ENCODE results near the gene TENM3.

Gene TENM3

DNA sequence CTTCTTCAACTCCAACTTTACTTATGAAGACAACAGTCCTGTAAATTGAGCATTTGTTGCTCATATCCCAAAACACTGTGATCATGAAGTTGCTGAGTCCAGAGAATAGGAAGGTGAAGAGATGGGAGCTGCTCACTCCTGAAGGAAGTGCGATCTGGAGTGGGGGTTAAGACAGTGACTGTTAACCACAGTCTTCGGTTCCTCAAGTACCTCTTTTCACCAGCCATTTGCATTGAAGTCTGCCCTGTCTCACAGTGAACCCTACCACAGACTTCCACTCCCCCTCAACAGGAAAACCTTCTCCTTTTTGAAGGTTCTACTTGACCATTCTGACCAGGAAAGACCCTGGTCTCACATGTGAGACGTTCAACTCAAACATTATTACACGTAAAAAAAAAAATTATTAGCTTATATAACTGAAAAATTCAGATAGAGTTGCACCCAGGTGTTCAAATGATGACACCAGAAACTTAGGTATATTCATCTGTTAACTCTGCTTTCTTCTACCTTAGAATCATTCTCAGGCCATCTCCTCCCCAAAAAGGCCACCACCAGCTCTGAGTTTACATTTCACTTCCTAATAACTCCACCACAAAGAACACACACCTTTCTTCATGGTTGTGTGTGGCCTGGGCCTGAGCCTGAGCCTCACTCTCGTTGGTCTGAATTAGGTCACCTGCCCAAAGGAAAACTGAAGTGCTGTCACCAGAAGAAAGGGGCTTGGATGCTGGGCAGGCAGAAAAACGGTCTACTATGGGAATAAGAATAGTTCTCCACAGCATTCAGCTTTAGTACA is 474.8 kb downstream of the TENM3 start:
- no peak overlapping the region for H3K4me2 ChIP-seq (ENCODE audit: low read length)
- no peaks in the 10 kb centered on the region for H3F3A ChIP-seq (ENCODE audit: control insufficient read depth, insufficient read depth)
- H3K9me2 ChIP-seq (replicated peaks; ENCODE audit: control insufficient read depth, low read length): no peaks in the 10 kb centered on the region
- H3K4me3 ChIP-seq (ENCODE audit: low read length): no peak overlapping the region
- H3K4me1 ChIP-seq (ENCODE audit: control insufficient read depth, low read length): no peaks in the 10 kb centered on the region
- no peaks in the 10 kb centered on the region for H3K36me3 ChIP-seq (ENCODE audit: control insufficient read depth, low read length)
- H3K27me3 ChIP-seq (ENCODE audit: control insufficient read depth, low read length): no peaks in the 10 kb centered on the region
- no peaks in the 10 kb centered on the region for H3K79me2 ChIP-seq (ENCODE audit: control insufficient read depth, low read length)
- H4K20me1 ChIP-seq (ENCODE audit: control insufficient read depth, insufficient read depth, low read depth, low read length): no peaks in the 10 kb centered on the region
- TF ChIP-seq, protein P1, sequence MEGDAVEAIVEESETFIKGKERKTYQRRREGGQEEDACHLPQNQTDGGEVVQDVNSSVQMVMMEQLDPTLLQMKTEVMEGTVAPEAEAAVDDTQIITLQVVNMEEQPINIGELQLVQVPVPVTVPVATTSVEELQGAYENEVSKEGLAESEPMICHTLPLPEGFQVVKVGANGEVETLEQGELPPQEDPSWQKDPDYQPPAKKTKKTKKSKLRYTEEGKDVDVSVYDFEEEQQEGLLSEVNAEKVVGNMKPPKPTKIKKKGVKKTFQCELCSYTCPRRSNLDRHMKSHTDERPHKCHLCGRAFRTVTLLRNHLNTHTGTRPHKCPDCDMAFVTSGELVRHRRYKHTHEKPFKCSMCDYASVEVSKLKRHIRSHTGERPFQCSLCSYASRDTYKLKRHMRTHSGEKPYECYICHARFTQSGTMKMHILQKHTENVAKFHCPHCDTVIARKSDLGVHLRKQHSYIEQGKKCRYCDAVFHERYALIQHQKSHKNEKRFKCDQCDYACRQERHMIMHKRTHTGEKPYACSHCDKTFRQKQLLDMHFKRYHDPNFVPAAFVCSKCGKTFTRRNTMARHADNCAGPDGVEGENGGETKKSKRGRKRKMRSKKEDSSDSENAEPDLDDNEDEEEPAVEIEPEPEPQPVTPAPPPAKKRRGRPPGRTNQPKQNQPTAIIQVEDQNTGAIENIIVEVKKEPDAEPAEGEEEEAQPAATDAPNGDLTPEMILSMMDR (IDR thresholded peaks at IDR 0.05; ENCODE audit: low read depth, low read length, poor library complexity, severe bottlenecking): no peak
- TF ChIP-seq EZH2phosphoT487 (IDR thresholded peaks at IDR 0.05; ENCODE audit: borderline replicate concordance, low read length): no peak
- H3K27ac ChIP-seq (ENCODE audit: low read depth, low read length): no peak overlapping the region
- no peaks in the 10 kb centered on the region for H3K9me3 ChIP-seq (ENCODE audit: control insufficient read depth, insufficient read depth, low read length)

DNA sequence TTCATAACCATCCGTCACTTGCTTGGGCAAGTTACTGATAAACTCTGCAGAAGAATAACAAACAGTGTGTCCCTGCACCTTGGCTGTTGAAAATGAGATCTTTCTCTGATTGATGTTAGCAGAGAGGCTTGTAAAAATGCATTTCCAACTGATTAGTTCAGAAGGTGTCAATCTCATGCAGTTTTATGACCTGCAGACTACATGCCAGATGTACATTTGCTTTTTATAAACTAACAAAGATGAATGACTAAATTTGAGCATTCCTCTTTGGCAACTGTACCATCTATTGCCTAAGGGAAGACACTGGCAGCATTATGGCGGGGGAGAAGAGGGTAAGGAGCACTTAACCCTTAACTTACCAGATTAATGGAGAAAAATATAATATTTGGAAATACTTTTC is 481.2 kb downstream of the TENM3 start:
- Histone ChIP-seq H4K20me1 (ENCODE audit: control insufficient read depth, insufficient read depth, low read depth, low read length) (no peaks in the 10 kb centered on the region), H3K9me3 (ENCODE audit: control insufficient read depth, insufficient read depth, low read length) (no peaks in the 10 kb centered on the region), H3K4me2 (ENCODE audit: low read length) (no peak overlapping the region), H3K9me2 (replicated peaks; ENCODE audit: control insufficient read depth, low read length) (no peaks in the 10 kb centered on the region), H3K4me3 (ENCODE audit: low read length) (no peak overlapping the region), H3K79me2 (ENCODE audit: control insufficient read depth, low read length) (no peaks in the 10 kb centered on the region), H3K27ac (ENCODE audit: low read depth, low read length) (no peak overlapping the region), H3K4me1 (ENCODE audit: control insufficient read depth, low read length) (no peaks in the 10 kb centered on the region), H3K27me3 (ENCODE audit: control insufficient read depth, low read length) (no peaks in the 10 kb centered on the region), H3F3A (ENCODE audit: control insufficient read depth, insufficient read depth) (no peaks in the 10 kb centered on the region), H3K36me3 (ENCODE audit: control insufficient read depth, low read length) (no peaks in the 10 kb centered on the region)
- TF ChIP-seq, protein P1 (IDR thresholded peaks at IDR 0.05; ENCODE audit: low read depth, low read length, poor library complexity, severe bottlenecking): no peak
- TF ChIP-seq EZH2phosphoT487 (IDR thresholded peaks at IDR 0.05; ENCODE audit: borderline replicate concordance, low read length): no peak

DNA sequence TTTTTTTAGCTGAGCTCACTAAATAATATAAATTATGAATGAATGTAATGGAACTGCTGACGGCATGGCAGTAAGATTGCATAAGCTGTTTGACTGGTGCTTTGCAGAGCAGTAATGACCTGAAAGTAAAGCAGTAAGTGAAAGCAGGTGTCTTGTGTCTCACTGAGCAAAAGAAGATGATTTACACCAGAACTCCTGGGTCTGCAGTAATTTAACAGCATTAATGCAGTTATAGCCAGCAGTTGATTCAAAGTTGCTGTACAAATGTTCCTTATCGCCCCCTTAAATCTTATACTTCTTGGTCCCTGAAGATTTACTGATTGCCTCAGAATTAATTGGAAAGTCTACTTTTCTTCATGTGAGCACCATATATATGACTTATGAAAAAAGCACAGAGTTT is 486.3 kb downstream of the TENM3 start:
- TF ChIP-seq, protein P1 (IDR thresholded peaks at IDR 0.05; ENCODE audit: low read depth, low read length, poor library complexity, severe bottlenecking): no peak
- TF ChIP-seq EZH2phosphoT487 (IDR thresholded peaks at IDR 0.05; ENCODE audit: borderline replicate concordance, low read length): no peak
- no peaks in the 10 kb centered on the region for H3K9me2 ChIP-seq (replicated peaks; ENCODE audit: control insufficient read depth, low read length)
- no peaks in the 10 kb centered on the region for H3K4me1 ChIP-seq (ENCODE audit: control insufficient read depth, low read length)

More for the DNA sequence above, 486.3 kb downstream of the TENM3 start:
- Histone ChIP-seq H3K79me2 (ENCODE audit: control insufficient read depth, low read length) (no peaks in the 10 kb centered on the region), H3K27me3 (ENCODE audit: control insufficient read depth, low read length) (no peaks in the 10 kb centered on the region), H3K9me3 (ENCODE audit: control insufficient read depth, insufficient read depth, low read length) (no peaks in the 10 kb centered on the region), H3K27ac (ENCODE audit: low read depth, low read length) (no peak overlapping the region), H3F3A (ENCODE audit: control insufficient read depth, insufficient read depth) (no peaks in the 10 kb centered on the region), H4K20me1 (ENCODE audit: control insufficient read depth, insufficient read depth, low read depth, low read length) (no peaks in the 10 kb centered on the region), H3K4me3 (ENCODE audit: low read length) (no peak overlapping the region), H3K36me3 (ENCODE audit: control insufficient read depth, low read length) (no peaks in the 10 kb centered on the region), H3K4me2 (ENCODE audit: low read length) (no peak overlapping the region)
